Medulla oblongata (tissue), 1 donor: ENCODE results near the gene PARVB.
A peak's percentile ranks its signal among the peaks of the same experiment; 100 is the strongest.

Source experiments
- DNase-seq: peaks from one replicate; pipeline ENCODE4 v3.0.0-alpha.2; 2015; ENCODE audit errors: extremely low spot score

PARVB gene

DNA sequence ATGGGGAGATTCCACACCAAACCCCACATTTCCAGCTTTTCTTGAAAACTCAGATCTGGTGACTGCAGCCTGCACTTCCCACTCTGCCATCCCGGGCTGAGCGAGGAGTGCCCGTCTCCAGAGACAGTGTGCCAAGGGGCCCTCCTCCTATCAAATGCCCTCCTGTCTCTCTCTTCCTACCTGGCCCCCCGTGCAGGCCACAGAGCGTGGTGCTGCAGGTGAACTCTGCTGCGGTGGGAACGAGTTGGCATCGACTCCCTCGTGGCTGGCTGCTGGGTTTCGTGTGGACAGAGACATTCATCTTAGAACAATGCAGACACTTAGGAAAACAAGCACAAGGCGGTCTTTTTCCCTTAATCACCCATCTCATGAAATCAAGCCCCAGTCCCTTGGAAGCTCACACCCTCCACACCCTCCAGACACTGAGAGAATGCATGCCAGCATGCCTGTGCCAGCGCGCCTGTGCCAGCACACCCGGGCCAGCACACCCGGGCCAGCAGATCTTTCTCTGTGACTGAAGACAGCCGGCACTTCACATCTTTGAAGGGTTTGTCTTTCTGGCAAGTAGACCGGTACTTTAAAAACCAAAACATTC lies 65.0 kb downstream of the PARVB start:
- peak; percentile 34 for DNase-seq

- no peak for DNase-seq
Observed at GRCh38 chr22:44089717-44090570, 65.8 kb downstream of the PARVB start.

DNA sequence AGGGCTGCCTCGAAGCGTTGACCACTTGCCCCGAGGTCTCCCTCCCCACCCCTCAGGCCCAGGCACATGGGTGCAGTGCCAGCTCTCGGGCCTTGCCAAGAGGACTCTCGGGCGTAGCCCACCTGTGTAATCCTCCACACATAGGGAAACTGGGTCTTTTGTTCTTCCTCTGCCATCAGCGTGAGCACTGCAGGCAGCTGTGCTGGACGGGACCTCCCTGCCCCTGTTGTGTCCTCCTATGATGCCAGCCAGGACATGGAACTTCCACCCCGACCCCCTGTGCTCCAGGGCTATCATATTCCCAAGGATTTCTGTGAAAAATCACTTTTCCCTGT lies 66.4 kb downstream of the PARVB start:
- DNase-seq, result no peak

- DNase-seq, result no peak
Observed at GRCh38 chr22:44091021-44091721, 67.1 kb downstream of the PARVB start.

GRCh38 chr22:44091751-44092150 lies 67.6 kb downstream of the PARVB start:
- DNase-seq, result no peak

DNA sequence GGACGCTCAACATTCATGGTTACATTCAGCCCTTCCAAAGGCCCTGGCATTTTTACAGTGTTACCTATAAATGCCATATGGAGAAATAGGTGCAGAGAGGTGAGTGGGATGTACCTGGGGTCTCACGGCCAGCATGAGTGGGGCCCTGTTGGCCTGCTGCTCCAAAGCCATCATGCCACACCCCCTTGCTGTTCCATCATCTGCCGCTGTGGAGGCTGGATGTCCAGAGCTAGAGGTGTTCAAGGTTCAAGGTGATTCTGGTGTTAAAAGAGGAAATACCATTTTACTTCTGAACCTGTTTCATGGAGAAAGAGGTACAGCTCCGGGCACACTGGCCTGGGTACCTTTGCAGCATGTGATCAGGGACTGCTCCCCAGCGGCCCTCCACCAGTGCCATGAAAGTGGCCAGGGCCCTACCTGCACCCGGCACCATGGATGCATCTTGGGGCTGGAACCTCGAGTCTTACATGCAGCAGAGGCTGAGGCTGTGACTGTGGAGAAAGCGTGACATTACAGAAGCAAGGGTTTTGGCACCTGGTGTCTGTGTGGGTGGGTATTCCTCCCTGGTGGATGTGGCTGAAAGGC lies 68.6 kb downstream of the PARVB start:
- no peak for DNase-seq

DNA sequence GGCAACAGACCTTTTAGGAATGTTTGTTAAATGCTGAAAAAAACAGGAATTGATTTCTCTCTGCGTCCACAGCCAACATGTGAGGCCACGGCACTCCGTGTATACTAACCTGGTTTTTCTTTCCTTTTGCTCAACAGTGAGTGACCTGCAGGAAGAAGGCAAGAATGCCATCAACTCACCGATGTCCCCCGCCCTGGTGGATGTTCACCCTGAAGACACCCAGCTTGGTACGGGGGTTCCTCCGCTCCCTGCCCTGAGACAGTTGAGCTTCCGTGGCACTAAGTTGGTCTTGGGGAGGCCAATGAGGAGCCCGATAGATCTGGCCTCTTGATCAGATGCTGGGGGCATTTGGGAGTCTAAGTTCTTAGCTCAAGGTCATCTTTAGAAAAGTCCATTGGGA lies 69.7 kb downstream of the PARVB start:
- DNase-seq, result no peak

DNA sequence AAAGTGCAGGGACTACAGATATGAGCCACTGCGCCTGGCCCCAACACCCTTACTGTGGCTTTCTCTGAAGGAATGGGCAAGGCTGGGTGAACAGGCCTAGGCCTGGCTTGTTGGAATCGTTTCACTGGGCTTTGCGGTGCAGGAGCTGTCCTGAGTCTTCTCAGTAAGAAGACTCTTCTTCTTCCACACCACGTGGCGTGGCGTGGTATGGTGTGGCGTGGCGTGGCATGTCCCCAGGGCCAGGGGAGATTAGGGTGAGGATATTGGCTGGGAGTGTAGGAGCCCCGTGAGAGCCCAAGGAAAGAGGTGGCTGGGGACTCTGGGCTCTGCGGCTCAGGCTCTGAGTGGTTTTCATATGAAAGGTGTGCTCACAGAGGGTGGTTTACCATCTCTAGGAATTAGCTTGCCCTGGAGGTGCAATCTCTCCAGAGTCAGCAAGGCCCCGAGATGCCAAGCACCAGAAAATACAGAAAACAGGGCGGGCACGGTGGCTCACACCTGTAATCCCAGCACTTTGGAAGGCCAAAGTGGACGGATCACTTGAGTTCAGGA lies 70.7 kb downstream of the PARVB start:
- DNase-seq, result no peak

DNA sequence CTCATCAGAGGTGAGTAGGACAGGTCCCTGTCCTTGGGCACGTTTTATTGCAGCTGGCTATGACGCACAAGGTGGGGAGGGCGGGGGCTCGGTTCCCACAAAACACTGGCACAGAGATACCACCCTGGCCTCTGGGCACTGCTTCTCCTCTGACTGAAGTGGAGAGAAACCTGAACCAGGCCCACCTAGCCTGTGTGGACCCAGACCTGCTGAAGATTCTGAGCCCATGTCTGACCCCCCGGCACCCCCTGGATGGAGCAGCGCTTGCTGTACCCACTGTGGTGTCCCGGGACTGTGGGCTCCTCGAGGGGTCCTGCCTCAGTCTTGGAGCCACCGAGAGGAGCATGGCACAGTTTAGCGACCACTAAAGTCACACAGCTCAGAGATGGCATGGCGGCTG lies 72.6 kb downstream of the PARVB start:
- no peak for DNase-seq

DNA sequence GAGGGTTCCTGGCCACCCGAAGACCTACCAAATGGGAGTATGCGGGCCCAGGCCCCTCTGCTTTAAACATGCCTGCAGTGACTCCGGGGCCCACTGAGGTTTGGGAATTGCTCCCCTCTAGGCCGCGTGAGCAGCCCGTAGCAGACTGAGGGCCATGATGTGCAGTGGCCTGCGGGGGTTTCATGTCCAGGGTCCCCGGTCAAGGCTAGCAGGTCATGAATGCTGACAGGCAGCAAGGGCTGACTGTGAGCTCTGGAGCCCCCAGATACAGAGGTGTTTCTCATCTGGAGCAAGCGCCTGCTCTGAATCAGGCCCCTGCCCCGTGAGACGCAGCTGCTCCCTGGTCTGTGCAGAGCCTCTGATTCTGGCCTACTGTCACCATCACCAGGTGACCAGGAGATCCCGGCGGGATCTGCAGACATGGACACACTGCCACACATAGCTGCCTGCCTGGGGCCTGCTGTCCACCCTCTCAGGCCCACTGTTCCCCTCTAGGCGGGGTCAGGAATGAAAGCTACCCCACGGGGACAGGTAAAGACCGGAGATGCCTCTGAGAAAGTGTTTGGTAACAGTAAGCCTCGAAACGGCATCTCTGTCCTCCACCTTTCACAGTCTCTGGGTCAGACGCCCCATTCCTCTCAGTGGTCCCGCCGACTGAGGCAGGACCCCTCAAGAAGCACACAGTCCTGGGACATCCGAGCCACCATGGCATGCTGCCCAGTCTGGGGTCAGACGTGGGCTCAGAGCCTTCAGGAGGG lies 73.3 kb downstream of the PARVB start:
- no peak for DNase-seq

DNA sequence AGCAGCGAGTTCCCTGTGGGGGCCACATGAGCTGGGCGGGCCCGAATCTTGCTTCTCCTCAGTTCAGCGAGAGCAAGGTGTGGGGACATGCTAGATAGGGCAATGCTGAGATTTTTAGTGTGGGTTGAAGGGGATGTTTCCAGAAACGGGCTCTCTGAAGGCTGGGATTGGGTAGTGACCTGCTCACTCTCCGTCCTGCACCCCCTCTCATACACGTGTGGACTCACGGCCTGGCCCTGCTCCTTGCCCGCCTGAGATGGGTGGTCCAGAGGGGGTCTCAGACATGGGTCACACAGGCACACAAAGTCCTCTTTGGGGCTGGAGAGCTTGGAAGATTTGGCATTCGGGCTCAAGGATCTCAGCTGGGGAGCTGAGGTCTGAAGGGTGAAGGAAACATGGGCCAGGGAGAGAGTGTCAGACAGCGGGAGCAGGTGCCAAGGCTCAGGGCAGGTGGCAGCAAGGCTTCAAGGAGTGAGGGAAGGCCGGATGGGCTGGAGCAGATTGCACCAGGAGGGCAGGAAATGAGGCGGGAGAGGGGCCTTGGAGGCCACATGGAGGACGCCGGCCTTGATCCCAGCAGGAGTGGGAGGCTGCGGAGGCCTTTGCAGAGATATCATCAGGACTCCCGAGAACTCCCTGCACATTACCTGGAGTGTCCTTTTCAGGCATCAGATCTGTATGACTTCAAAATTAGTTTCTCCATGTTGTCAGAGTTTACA lies 74.1 kb downstream of the PARVB start:
- DNase-seq, result no peak

DNA sequence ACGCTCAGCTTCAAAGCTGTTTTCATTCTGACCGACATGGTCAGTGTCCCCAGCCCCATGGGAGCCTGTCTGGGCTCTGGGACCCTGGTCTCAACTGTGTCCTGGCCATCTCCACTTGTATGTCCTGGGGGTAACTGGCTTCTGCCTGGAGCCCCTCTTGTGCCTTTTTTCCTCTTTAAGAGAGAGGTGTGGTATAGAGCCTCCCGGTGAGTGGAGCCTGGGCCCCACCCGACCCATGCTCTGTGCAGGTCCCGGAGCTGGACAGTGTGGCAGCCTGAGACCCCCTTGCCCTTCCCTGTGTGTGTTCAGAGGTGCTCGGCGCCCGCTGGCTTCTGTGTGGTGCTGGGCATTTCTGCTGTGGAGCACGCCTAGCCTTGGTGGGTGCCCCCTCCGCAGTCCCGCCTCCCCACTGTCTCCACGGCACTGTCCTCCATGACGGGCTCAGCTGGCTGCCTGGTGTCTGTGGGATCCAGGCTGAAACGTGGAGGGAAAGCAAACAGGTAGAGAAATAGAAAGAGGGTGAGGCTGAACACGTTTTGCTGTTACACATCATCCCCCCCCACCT lies 74.9 kb downstream of the PARVB start:
- DNase-seq, result no peak

- DNase-seq, result no peak
Observed at GRCh38 chr22:44099696-44100095, 75.6 kb downstream of the PARVB start.

GRCh38 chr22:44100411-44100810 lies 76.3 kb downstream of the PARVB start:
- no peak for DNase-seq

DNA sequence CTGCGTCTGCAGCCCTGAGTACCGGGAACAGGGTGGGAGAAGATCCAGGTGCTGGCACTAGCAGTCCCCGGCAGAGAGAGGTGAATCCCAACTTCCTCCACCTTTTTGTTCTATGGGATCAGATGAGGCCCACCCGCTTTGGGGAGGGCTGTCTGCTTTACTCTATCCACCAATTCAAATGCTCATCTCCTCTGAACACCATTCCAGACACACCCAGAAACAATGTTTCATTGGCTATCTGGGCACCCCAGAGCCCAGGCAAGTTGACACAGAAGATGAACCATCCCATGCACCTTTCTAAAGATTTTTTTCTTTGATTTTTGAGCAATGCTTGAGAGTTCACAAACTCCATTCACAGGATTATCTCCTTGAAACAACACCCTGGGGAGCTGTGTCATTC lies 78.0 kb downstream of the PARVB start:
- DNase-seq, result no peak

DNA sequence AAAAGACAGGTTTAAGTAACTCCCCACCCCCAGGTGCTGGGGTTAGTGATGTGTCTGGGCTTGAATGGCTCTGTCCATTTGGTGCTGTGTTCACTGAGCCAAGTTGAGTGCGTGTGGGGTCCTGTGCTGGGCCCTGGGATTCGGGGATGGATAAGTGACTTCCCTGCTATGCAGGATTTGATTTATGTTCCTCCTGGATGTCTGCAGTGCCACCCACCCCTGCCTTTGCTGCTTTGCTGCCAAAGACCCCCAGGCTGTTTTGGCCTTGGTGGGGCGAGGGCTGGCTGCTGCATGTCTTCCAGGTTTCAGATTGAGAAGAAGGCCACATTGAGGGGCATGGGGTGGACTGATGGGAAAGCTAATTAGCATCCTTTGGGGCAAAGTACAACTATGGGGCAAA lies 78.8 kb downstream of the PARVB start:
- DNase-seq, result no peak

GRCh38 chr22:44103735-44104480 lies 79.8 kb downstream of the PARVB start:
- DNase-seq, result no peak

DNA sequence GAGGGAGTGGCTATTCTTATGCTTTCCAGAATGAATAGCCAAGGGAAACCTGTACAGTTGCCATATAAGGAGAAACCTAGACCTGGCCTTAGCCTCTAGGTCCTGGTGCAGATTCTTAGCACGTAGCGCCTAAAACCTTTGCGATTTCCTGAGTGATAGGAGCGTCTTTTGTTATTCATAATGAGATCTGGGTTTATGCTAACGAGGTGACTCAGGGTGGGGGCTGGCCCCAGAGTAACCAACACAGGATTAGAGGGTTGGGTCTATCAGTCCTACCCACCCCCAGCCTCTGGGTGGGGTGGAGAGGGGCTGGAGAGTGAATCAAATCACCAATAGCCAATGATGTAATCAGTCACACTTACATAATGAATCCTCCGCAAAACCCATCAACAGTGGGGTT lies 83.2 kb downstream of the PARVB start:
- no peak for DNase-seq

DNA sequence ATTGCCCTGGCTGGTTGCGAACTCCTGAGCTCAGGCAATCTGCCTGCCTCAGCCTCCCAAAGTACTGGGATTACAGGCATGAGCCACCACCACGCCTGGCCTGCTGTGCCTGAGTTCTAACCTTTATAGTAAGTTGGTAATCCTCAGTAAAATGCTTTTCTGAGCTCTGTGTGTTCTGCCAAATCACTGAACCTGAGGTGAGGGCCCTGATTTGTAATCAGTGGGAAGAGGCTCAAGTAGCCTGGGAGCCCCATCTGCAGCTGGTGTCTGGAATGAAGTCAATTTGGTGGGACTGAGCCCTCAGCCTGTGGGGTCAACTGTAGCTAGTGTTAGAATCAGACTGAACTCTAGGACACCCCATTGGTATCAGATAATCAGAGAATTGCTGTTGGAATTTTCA lies 84.0 kb downstream of the PARVB start:
- no peak for DNase-seq

DNA sequence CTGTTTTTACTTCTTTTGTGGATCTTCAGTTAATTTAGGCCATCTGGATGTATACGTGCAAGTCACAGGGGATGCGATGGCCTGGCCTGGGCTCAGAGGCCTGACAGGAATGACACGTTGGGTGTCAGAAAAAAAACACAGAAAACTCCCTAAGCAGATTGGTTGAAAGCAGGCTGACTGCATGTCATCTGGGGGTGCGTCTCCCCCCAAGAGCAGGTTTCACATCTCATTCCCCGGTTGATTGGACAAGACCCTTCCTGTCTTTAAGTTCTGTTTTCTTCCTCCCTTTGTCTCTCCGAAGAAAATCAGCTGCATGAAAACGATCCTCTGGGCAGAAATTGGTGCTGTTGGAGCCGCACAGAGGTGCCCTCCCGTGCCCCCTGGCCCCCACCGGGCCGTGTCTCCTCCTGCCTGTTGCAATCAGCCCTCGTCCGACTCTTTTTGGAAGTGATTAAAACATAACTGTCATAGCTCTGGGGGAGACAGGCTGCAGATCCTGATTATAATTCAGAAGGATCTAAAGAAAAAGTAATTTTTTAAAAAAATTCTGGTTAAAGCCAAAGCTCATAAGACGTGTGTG lies 84.8 kb downstream of the PARVB start:
- DNase-seq, result no peak
